CD4-positive, alpha-beta T cell treated with Interleukin-2 at 100 ng/mL for 4 hours (primary cell): Measurements from ENCODE around the gene CDCA7.
A peak's percentile ranks its signal among the peaks of the same experiment; 100 is the strongest.
"Not testable (repeated sequence)": the region's sequence is repeated elsewhere in the genome, so short reads cannot be mapped to it uniquely, and the experiment has no call there.

ENCODE experiments used
- DNase-seq: peaks from one replicate; pipeline ENCODE4 v3.0.0-alpha.2; 2020; ENCODE audit warnings: low spot score

The CDCA7 gene

GRCh38 chr2:173359231-173359630 is 4.6 kb downstream of the CDCA7 start:
- DNase-seq, result peak; percentile 35

DNA sequence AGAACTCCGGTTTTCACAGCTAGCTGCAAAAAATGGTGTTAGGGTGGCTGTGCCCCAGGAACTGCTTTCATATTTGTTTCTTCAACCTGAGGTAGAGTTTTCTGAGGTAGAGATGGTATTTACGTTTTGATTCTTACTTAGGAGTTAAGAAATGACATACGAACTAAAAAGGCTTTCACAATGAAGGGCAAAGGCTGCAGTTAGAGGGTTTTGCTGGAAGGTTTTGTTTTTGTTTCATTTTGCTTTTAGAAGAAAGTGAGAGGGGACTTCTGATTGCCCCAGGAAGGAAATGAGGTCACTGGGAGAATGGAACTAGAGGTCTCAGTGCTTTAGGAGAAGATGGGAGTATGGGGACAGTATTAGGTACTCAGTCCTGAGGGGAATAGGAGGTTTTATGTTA is 15.5 kb downstream of the CDCA7 start:
- DNase-seq, result peak; percentile 5

GRCh38 chr2:173371023-173371422 is 16.4 kb downstream of the CDCA7 start:
- DNase-seq, result no peak

DNA sequence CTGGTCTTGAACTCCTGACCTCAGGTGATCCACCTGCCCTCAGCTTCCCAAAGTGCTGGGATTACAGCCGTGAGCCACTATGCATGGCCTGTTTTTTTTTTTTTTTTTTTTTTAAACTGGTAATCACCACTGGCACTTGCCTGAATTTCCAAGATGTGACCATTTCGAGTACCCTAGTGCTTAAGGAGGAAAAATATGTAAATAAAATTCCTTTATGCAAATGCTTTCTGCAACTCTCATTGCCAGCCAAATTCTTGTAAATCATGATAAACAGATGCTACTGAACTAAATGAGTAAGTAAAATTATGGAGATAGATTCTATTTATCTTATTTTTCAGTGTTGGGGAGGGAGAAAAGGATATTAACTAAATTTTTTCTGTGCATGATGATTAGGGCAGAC is 18.6 kb downstream of the CDCA7 start:
- DNase-seq, result no peak

DNA sequence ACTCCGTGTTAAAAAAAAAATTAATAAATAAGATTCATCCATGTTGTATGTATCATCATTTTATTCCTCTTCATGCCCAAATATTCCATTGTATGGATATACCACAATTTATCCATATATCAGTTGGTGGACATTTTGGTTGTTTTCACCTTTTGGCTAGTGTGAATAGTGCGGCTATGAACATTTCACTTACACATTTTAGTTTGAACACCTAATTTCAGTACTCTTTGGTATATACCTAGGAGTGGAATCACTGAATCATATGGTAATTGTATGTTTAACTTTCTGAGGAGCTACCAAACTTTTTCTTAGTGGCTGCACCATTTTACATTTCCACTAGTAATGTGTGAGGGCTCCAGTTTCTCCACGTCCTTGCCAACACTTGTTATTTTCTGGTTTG is 20.0 kb downstream of the CDCA7 start:
- no peak for DNase-seq

GRCh38 chr2:173385534-173385933 is 30.9 kb downstream of the CDCA7 start:
- DNase-seq, result not testable (repeated sequence)

DNA sequence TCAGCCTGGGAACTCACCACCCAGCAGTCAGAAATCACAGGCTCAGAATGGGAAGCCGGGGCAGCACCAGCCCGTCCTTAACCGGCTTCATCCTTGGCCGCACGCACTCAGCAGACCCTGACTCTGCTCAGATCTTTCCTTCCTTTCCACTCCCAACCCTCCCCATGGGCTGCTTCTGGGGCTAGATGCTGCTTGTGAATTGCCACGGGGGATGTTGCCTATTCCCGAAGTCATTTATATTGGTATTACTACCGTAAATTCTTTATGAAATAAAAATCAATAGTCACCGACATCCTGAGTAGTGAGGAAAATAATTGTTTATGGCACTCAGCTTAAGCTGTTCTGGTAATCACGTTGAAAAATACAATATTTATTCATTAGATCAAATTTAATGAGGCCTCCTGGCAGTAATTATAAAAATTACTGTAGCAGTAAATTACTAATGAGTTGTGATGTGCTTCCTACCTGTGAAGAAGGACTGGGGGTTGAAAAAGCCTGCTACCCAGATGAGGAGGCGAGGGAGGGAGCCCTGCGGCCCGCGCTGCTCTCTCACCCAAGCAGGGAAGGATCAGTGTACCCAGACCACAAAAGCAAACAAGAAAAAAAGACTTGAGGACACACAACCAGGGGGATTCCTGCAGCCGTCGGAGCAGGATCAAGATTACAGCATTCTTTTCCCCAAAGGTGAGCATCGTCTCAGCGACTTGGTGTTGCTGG is 31.5 kb downstream of the CDCA7 start:
- DNase-seq, result no peak

DNA sequence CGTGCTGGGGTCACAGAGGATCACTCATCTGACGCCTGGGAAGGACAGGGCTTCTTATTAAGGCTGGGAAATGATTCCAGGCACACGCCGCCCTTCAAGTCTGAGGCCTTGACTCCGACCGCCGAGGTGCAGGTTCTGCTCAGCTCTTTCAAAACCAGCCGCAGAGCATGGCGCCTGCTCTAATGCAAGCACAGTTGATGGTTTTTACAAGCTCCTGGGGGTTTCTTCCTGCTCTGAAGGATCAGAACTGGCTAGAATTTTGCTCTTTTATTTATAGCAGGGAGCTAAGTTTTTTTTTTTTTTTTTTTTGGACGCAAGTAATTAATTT is 32.0 kb downstream of the CDCA7 start:
- no peak for DNase-seq

GRCh38 chr2:173387079-173387478 is 32.4 kb downstream of the CDCA7 start:
- DNase-seq, result no peak

- no peak for DNase-seq
Observed at GRCh38 chr2:173387660-173388059, 33.0 kb downstream of the CDCA7 start.

- no peak for DNase-seq
Observed at GRCh38 chr2:173388795-173389194, 34.1 kb downstream of the CDCA7 start.

- DNase-seq, result no peak
Observed at GRCh38 chr2:173390036-173390435, 35.4 kb downstream of the CDCA7 start.

- DNase-seq, result no peak
Observed at GRCh38 chr2:173392731-173393130, 38.1 kb downstream of the CDCA7 start.

- DNase-seq, result no peak
Observed at GRCh38 chr2:173393186-173393585, 38.5 kb downstream of the CDCA7 start.

DNA sequence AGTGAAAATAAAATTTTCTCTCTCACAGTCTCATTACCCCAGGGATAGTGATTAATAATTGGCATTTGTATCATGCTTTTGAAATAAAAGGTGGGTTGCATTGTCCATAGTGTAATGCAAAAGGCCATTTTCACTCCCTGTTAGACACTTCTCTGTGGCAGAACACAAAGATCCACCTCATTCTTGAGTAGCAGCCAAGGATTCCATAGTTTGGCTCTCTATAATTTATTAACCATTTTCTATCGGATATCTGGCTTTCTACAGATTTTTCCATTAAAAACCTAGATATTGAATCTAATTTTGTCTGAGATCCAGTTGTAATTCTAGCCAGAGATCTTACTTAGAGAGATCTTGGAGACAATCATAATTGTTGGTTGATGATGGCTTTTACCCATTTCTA is 39.0 kb downstream of the CDCA7 start:
- DNase-seq, result no peak

- no peak for DNase-seq
Observed at GRCh38 chr2:173394091-173394974, 39.7 kb downstream of the CDCA7 start.

DNA sequence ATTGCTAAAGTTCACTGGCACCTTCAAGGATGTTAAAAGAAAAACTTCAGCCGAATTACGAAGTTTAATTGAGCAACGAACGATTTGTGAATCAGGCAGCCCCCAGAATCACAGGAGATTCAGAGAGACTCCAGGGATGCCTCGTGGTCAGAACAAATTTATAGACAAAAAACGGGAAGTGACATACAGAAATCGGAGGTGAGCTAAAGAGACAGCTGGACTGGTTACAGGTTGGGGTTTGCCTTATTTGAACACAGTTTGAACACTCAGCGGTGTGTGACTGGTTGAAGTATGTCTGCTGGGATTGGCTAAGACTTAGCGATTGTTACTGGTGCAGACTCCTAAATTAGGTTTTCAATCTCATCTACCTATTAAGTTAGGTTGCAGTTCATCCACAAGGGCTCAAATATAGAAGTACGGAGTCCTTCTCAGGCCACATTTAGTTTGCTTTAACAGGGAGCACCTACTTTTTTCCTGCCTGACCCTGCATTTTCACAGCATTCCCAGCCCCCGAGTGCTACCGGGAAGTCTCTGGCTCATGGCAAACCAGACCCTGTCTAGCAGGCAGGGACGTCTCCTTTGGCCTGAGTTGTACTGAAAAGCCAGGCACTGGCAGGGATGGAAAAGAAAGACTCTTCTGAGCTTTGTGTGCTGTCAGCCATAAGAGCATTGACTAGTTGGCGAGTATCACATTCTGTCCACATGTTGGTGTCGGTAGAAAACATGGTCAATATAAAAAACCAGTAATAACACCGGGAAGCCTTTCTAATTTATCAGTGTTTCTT is 41.1 kb downstream of the CDCA7 start:
- DNase-seq, result no peak

- no peak for DNase-seq
Observed at GRCh38 chr2:173397539-173397938, 42.9 kb downstream of the CDCA7 start.

- DNase-seq, result no peak
Observed at GRCh38 chr2:173399229-173399628, 44.6 kb downstream of the CDCA7 start.

DNA sequence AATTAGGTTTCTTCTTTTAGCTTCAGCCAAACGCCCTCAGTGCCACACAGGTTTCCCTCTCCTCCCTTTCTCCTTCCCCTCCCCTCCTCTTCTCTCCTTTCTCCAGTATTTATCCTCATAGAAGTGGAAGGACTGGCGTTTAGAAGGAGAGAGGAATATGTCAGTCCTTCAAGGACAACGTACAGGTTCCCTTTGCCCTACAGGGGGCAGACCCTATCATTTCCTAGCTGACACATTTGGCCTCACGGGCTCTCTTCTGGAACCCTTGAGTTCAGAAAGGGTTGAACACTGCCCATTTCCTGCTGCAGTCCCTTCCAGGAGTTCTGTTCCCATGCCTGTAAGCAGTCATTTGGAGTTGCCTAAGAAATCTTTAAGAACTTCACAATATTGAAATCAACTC is 46.1 kb downstream of the CDCA7 start:
- no peak for DNase-seq

GRCh38 chr2:173401716-173402326 is 47.1 kb downstream of the CDCA7 start:
- DNase-seq, result no peak

- peak; percentile 74 for DNase-seq
Observed at GRCh38 chr2:173402405-173402974, 47.8 kb downstream of the CDCA7 start.
